ENCODE measurements around the gene TFAP2E.

DNA sequence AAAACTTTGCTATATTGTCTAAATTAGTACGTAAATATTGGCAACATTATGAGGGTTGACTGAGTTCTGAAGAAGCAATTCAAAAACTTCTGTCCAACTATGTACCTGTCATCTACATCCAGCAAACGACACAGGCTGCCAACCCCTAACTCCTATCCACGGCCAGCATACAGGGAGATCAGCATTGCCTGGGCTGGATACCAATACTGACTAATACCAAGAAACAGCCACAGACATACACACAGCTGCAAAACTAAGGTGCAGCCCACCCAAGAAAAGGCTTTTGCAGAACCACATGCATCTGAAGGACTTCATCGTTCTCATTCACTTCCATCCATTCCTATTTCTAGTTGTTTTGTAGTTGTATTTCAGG, 17.9 kb upstream of the TFAP2E start:
- TF ChIP-seq, protein P1, sequence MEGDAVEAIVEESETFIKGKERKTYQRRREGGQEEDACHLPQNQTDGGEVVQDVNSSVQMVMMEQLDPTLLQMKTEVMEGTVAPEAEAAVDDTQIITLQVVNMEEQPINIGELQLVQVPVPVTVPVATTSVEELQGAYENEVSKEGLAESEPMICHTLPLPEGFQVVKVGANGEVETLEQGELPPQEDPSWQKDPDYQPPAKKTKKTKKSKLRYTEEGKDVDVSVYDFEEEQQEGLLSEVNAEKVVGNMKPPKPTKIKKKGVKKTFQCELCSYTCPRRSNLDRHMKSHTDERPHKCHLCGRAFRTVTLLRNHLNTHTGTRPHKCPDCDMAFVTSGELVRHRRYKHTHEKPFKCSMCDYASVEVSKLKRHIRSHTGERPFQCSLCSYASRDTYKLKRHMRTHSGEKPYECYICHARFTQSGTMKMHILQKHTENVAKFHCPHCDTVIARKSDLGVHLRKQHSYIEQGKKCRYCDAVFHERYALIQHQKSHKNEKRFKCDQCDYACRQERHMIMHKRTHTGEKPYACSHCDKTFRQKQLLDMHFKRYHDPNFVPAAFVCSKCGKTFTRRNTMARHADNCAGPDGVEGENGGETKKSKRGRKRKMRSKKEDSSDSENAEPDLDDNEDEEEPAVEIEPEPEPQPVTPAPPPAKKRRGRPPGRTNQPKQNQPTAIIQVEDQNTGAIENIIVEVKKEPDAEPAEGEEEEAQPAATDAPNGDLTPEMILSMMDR (IDR thresholded peaks at IDR 0.05), result no peak
- TF ChIP-seq POLR2A (IDR thresholded peaks at IDR 0.05), result no peak
